ENCODE results near the gene MICAL3. TPM values are rescaled to one million over a fixed set of nuclear protein-coding genes. Genes with fewer than 3 reads are reported as not detected.

The MICAL3 gene
- total RNA-seq, 4 donors from 2014 or later, result 6.0 to 9.8 (median 8.1) TPM

DNA sequence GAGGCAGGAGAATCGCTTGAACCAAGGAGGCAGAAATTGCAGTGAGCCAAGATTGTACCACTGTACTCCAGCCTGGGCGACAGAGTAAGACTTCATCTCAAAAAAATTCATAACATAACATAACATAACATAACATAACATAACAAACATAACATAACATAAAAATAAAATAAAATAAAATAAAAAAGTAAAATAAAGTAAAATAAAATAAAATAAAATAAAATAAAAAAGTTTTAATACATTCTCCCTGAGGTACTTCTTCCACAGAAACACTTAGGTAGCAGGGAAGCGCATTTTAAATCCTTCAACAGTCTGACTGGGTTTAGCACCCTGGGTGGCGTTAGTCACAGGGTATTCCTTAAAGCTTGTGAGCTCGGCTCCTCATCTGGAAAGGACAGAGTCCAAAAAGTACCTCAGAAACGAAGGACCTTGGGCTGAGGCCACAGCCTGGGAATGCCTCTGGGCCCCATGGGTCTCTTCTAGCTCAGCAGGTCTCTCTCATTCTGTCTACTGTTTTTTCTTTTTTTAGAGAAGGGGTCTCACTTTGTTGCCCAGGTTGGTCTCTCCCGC lies 41.7 kb downstream of the MICAL3 start:
- Histone ChIP-seq H3K27ac (no peak overlapping the region), H3K36me3 (no peaks in the 10 kb centered on the region), H3K4me3 (no peak overlapping the region), H3K4me1 (peaks cover 19 to 20% of the 10 kb centered on the region in 2 donors), H3K27me3 (no peaks in the 10 kb centered on the region), H3K9me3 (no peaks in the 10 kb centered on the region)
- no peak for DNase-seq
- in situ Hi-C loops (cut with MboI; ENCODE audit: low sequenced_read_pairs in 4 of 4), result loop anchor here in 1 of 4 donors (10.0 kb wide), 1 partner anchor 78 kb away; no protein-coding TSS in a partner anchor
- intact Hi-C loops (cut with DNase I; ENCODE audit: low total_unique reads), result no loop called here
- no peak for TF ChIP-seq POLR2A (IDR thresholded peaks at IDR 0.05)
- TF ChIP-seq, protein P1, sequence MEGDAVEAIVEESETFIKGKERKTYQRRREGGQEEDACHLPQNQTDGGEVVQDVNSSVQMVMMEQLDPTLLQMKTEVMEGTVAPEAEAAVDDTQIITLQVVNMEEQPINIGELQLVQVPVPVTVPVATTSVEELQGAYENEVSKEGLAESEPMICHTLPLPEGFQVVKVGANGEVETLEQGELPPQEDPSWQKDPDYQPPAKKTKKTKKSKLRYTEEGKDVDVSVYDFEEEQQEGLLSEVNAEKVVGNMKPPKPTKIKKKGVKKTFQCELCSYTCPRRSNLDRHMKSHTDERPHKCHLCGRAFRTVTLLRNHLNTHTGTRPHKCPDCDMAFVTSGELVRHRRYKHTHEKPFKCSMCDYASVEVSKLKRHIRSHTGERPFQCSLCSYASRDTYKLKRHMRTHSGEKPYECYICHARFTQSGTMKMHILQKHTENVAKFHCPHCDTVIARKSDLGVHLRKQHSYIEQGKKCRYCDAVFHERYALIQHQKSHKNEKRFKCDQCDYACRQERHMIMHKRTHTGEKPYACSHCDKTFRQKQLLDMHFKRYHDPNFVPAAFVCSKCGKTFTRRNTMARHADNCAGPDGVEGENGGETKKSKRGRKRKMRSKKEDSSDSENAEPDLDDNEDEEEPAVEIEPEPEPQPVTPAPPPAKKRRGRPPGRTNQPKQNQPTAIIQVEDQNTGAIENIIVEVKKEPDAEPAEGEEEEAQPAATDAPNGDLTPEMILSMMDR (IDR thresholded peaks at IDR 0.05 in 4 of 5, conservative IDR thresholded peaks at IDR 0.05 in 1 of 5), result no peak
- ATAC-seq, result no peak

DNA sequence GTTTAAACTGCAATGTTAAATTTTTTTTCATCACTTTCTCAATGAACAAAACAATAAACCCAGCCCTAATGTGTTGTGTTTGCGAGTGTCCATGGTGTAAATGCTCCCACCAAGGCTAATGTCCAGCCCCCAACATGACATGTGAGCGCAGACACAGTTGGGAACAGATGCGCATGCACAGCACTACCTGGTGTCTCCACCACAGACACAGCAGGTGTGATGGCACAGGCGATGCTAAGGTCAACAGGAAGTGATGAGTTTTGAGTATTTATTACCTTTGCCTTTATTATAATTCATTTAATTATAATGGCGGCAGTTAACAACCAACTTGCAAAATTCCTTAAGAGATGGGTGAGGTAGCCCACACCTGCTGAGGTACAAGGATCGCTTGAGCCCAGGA lies 42.9 kb downstream of the MICAL3 start:
- H3K9me3 ChIP-seq, result no peaks in the 10 kb centered on the region
- DNase-seq (no peak), ATAC-seq (no peak)
- in situ Hi-C loops (cut with MboI; ENCODE audit: low sequenced_read_pairs in 4 of 4), result loop anchor here in 1 of 4 donors (10.0 kb wide), 1 partner anchor 77 kb away; no protein-coding TSS in a partner anchor
- no peak overlapping the region for H3K27ac ChIP-seq
- intact Hi-C loops (cut with DNase I; ENCODE audit: low total_unique reads), result no loop called here
- H3K27me3 ChIP-seq, result no peaks in the 10 kb centered on the region
- TF ChIP-seq, protein P1 (IDR thresholded peaks at IDR 0.05 in 4 of 5, conservative IDR thresholded peaks at IDR 0.05 in 1 of 5), result no peak
- no peak for TF ChIP-seq POLR2A (IDR thresholded peaks at IDR 0.05)
- no peak overlapping the region for H3K4me3 ChIP-seq
- peaks cover 19 to 20% of the 10 kb centered on the region in 2 donors for H3K4me1 ChIP-seq
- no peaks in the 10 kb centered on the region for H3K36me3 ChIP-seq

DNA sequence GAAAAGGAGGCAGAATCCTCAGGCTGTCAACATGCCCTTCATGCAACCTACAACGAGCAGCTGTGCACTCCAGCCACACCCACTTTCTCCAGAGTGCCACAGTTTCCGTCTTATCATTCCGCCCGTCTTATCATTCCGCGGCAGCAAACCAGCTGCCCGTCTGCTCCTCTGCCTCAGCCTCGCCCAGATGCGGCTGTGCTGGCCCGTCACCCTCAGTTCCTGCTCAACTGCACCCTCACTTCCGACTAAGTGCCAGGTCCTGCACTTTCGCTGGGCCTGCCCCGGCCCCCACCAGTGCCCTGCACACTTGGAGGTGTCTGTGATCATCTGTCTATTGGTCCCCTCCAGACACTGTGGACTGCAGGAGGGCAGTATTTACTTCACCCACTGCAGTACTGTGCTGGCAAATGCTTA lies 43.7 kb downstream of the MICAL3 start:
- Histone ChIP-seq H3K27ac (peak overlapping the region in 3 of 4 donors; percentile 38 to 53 (median 49)), H3K4me1 (peaks cover 22 to 26% of the 10 kb centered on the region in 2 donors), H3K36me3 (no peaks in the 10 kb centered on the region), H3K9me3 (no peaks in the 10 kb centered on the region), H3K27me3 (no peaks in the 10 kb centered on the region), H3K4me3 (peak overlapping the region in 2 of 4 donors; percentile 3 to 34)
- intact Hi-C loops (cut with DNase I; ENCODE audit: low total_unique reads), result no loop called here
- ATAC-seq (peak; percentile 76 to 87), DNase-seq (peak in 1 of 2 donors; percentile 37)
- TF ChIP-seq, protein P1 (IDR thresholded peaks at IDR 0.05 in 4 of 5, conservative IDR thresholded peaks at IDR 0.05 in 1 of 5), result no peak
- no peak for TF ChIP-seq POLR2A (IDR thresholded peaks at IDR 0.05)
- in situ Hi-C loops (cut with MboI; ENCODE audit: low sequenced_read_pairs in 4 of 4), result loop anchor here in 1 of 4 donors (10.0 kb wide), 1 partner anchor 76 kb away; no protein-coding TSS in a partner anchor

DNA sequence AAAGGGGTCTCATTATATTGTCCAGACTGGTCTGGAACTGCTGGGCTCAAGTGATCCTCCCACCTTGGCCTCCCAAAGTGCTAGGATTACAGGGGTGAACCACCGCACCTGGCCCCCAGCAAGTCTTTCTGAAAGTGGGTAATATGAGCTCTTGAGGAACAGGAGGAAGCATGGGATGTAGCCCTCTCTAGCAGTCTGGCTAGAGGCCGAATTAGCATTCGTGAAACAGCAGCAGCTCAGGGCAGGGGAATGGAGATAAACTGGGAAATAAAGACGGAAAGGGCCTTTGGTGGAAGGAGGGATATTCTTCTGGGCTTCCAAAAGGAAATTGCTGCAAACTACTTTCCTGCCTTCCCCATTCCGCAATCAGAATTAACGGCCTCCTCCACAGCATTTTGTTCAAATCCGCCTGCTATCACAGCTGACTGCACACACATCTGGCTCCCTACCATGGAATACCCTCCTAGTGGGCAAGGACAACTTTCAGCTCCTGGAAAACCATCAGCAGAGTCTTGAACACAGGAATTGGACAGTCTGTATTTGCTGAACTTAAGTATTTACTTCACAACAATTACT lies 44.3 kb downstream of the MICAL3 start:
- H3K27ac ChIP-seq, result peak overlapping the region in 3 of 4 donors; percentile 38 to 53 (median 49)
- intact Hi-C loops (cut with DNase I; ENCODE audit: low total_unique reads), result no loop called here
- in situ Hi-C loops (cut with MboI; ENCODE audit: low sequenced_read_pairs in 4 of 4), result loop anchor here in 1 of 4 donors (10.0 kb wide), 1 partner anchor 75 kb away; no protein-coding TSS in a partner anchor
- no peaks in the 10 kb centered on the region for H3K36me3 ChIP-seq
- H3K4me1 ChIP-seq, result peaks cover 26 to 31% of the 10 kb centered on the region in 2 donors
- TF ChIP-seq, protein P1 (IDR thresholded peaks at IDR 0.05 in 4 of 5, conservative IDR thresholded peaks at IDR 0.05 in 1 of 5), result no peak
- no peak for TF ChIP-seq POLR2A (IDR thresholded peaks at IDR 0.05)
- DNase-seq (no peak), ATAC-seq (peak; percentile 14 to 40)
- no peaks in the 10 kb centered on the region for H3K9me3 ChIP-seq
- peak overlapping the region in 1 of 4 donors; percentile 3 for H3K4me3 ChIP-seq
- no peaks in the 10 kb centered on the region for H3K27me3 ChIP-seq
